ENCODE measurements around the gene RTL1. TPM values are rescaled to one million over a fixed set of nuclear protein-coding genes. Genes with fewer than 3 reads are reported as not detected.
A peak's percentile ranks its signal among the peaks of the same experiment; 100 is the strongest.

RTL1 gene
- total RNA-seq, 1 donor from 2014 or later: 0.15 TPM

GRCh38 chr14:100901391-100902183, 1.9 kb downstream of the RTL1 start:
- no peak overlapping the region for H3K4me3 ChIP-seq
- H3K27me3 Mint-ChIP-seq (ENCODE audit: insufficient read depth, low read depth): peaks cover 28% of the 10 kb centered on the region
- H3K4me2 ChIP-seq: no peak overlapping the region

GRCh38 chr14:100900837-100901390, 2.6 kb downstream of the RTL1 start:
- Histone ChIP-seq H3K4me1 (peaks cover 85% of the 10 kb centered on the region), H3K9ac (no peak overlapping the region), H2AFZ (replicated peaks) (no peak overlapping the region), H3K36me3 (no peaks in the 10 kb centered on the region), H3K27me3 (peaks cover 12% of the 10 kb centered on the region), H3K79me2 (ENCODE audit: low read depth) (no peaks in the 10 kb centered on the region), H3K9me3 (ENCODE audit: low read depth) (no peaks in the 10 kb centered on the region), H4K20me1 (ENCODE audit: low read depth) (no peaks in the 10 kb centered on the region), H3K4me2 (peak overlapping the region; percentile 47), H3K4me3 (no peak overlapping the region), H3K27ac (peak overlapping the region; percentile 32), H3F3A (ENCODE audit: low read depth) (peaks cover 71% of the 10 kb centered on the region)
- H3K27ac Mint-ChIP-seq: no peak overlapping the region
- peaks cover 85% of the 10 kb centered on the region for H3K4me1 Mint-ChIP-seq
- H3K27me3 Mint-ChIP-seq (ENCODE audit: insufficient read depth, low read depth): peaks cover 31% of the 10 kb centered on the region
- no peaks in the 10 kb centered on the region for H3K36me3 Mint-ChIP-seq
- TF ChIP-seq CTCF (IDR thresholded peaks at IDR 0.05) (peak; percentile 67), EZH2phosphoT487 (IDR thresholded peaks at IDR 0.05) (no peak)
- peaks cover 3% of the 10 kb centered on the region for H3K9me3 Mint-ChIP-seq
- peak; percentile 87 for DNase-seq (ENCODE audit: low spot score)
- peak overlapping the region; percentile 79 for H3K4me3 Mint-ChIP-seq

More at GRCh38 chr14:100901391-100902183, 1.9 kb downstream of the RTL1 start:
- Histone ChIP-seq H3K9me3 (ENCODE audit: low read depth) (no peaks in the 10 kb centered on the region), H3K27me3 (peaks cover 14% of the 10 kb centered on the region), H3K9ac (no peak overlapping the region), H3K27ac (no peak overlapping the region), H2AFZ (replicated peaks) (no peak overlapping the region), H4K20me1 (ENCODE audit: low read depth) (no peaks in the 10 kb centered on the region), H3F3A (ENCODE audit: low read depth) (peaks cover 72% of the 10 kb centered on the region), H3K4me1 (peaks cover 85% of the 10 kb centered on the region), H3K79me2 (ENCODE audit: low read depth) (no peaks in the 10 kb centered on the region), H3K36me3 (no peaks in the 10 kb centered on the region)
- Mint-ChIP-seq H3K27ac (no peak overlapping the region), H3K4me1 (peaks cover 83% of the 10 kb centered on the region), H3K4me3 (no peak overlapping the region), H3K36me3 (no peaks in the 10 kb centered on the region), H3K9me3 (peaks cover 3% of the 10 kb centered on the region)
- DNase-seq (ENCODE audit: low spot score): no peak
- TF ChIP-seq CTCF (IDR thresholded peaks at IDR 0.05): no peak
- TF ChIP-seq EZH2phosphoT487 (IDR thresholded peaks at IDR 0.05): no peak
- no peak for TF ChIP-seq EZH2 (IDR thresholded peaks at IDR 0.05)

- no peak overlapping the region for H3K9ac ChIP-seq
- TF ChIP-seq EZH2 (IDR thresholded peaks at IDR 0.05) (no peak), CTCF (IDR thresholded peaks at IDR 0.05) (no peak), EZH2phosphoT487 (IDR thresholded peaks at IDR 0.05) (no peak)
Measured at GRCh38 chr14:100899884-100900771, 3.4 kb downstream of the RTL1 start.

More at GRCh38 chr14:100899884-100900771, 3.4 kb downstream of the RTL1 start:
- Mint-ChIP-seq H3K4me3 (peak overlapping the region; percentile 79), H3K27ac (peak overlapping the region; percentile 94), H3K4me1 (peaks cover 81% of the 10 kb centered on the region), H3K36me3 (no peaks in the 10 kb centered on the region), H3K27me3 (ENCODE audit: insufficient read depth, low read depth) (peaks cover 31% of the 10 kb centered on the region), H3K9me3 (peaks cover 3% of the 10 kb centered on the region)
- peaks cover 65% of the 10 kb centered on the region for H3F3A ChIP-seq (ENCODE audit: low read depth)
- no peaks in the 10 kb centered on the region for H4K20me1 ChIP-seq (ENCODE audit: low read depth)
- H3K9me3 ChIP-seq (ENCODE audit: low read depth): no peaks in the 10 kb centered on the region
- H3K4me2 ChIP-seq: peak overlapping the region; percentile 47
- H2AFZ ChIP-seq (replicated peaks): no peak overlapping the region
- DNase-seq (ENCODE audit: low spot score): peak; percentile 77
- H3K4me1 ChIP-seq: peaks cover 80% of the 10 kb centered on the region
- no peaks in the 10 kb centered on the region for H3K79me2 ChIP-seq (ENCODE audit: low read depth)
- peaks cover 5% of the 10 kb centered on the region for H3K27me3 ChIP-seq
- peak overlapping the region; percentile 32 for H3K27ac ChIP-seq
- H3K4me3 ChIP-seq: no peak overlapping the region
- no peaks in the 10 kb centered on the region for H3K36me3 ChIP-seq
